NOMO-1 treated with dmso at 0.1 percent for 144 hours (cell line): ENCODE data around the gene RREB1.

Experiments used
- DNase-seq: peaks from one replicate; lab custom pipeline; 2025; ENCODE audit not compliant: unreplicated experiment; lab: John Stamatoyannopoulos, UW

The RREB1 gene

GRCh38 chr6:7159790-7160525 lies 52.2 kb downstream of the RREB1 start:
- no peak for DNase-seq

GRCh38 chr6:7161253-7161623 lies 53.5 kb downstream of the RREB1 start:
- DNase-seq, result no peak

GRCh38 chr6:7161845-7162244 lies 54.1 kb downstream of the RREB1 start:
- no peak for DNase-seq

GRCh38 chr6:7163661-7164071 lies 55.9 kb downstream of the RREB1 start:
- no peak for DNase-seq

GRCh38 chr6:7164536-7165001 lies 56.8 kb downstream of the RREB1 start:
- DNase-seq, result no peak

GRCh38 chr6:7165002-7165889 lies 57.5 kb downstream of the RREB1 start:
- DNase-seq, result no peak

- DNase-seq, result no peak
These were observed 58.1 kb downstream of the RREB1 start for GRCh38 chr6:7165890-7166267.

- peak; percentile 68 for DNase-seq
These were observed 58.9 kb downstream of the RREB1 start for GRCh38 chr6:7166410-7167293.

GRCh38 chr6:7169296-7169721 lies 61.5 kb downstream of the RREB1 start:
- no peak for DNase-seq

- no peak for DNase-seq
These were observed 62.5 kb downstream of the RREB1 start for GRCh38 chr6:7170117-7170732.

GRCh38 chr6:7171119-7171518 lies 63.4 kb downstream of the RREB1 start:
- DNase-seq, result no peak

- DNase-seq, result no peak
These were observed 64.0 kb downstream of the RREB1 start for GRCh38 chr6:7171733-7172132.

- DNase-seq, result no peak
These were observed 64.9 kb downstream of the RREB1 start for GRCh38 chr6:7172649-7173048.

- DNase-seq, result no peak
These were observed 66.2 kb downstream of the RREB1 start for GRCh38 chr6:7173843-7174503.

GRCh38 chr6:7175462-7175861 lies 67.7 kb downstream of the RREB1 start:
- DNase-seq, result no peak

- DNase-seq, result no peak
These were observed 68.4 kb downstream of the RREB1 start for GRCh38 chr6:7176208-7176607.

- DNase-seq, result no peak
These were observed 70.5 kb downstream of the RREB1 start for GRCh38 chr6:7178280-7178679.

GRCh38 chr6:7180751-7181150 lies 73.0 kb downstream of the RREB1 start:
- DNase-seq, result no peak

- no peak for DNase-seq
These were observed 75.9 kb downstream of the RREB1 start for GRCh38 chr6:7183707-7184106.

GRCh38 chr6:7184502-7184901 lies 76.7 kb downstream of the RREB1 start:
- DNase-seq, result no peak
